ENCODE data around the gene PRKX.
"Not testable (repeated sequence)": the region's sequence is repeated elsewhere in the genome, so short reads cannot be mapped to it uniquely, and the experiment has no call there.

The PRKX gene

DNA sequence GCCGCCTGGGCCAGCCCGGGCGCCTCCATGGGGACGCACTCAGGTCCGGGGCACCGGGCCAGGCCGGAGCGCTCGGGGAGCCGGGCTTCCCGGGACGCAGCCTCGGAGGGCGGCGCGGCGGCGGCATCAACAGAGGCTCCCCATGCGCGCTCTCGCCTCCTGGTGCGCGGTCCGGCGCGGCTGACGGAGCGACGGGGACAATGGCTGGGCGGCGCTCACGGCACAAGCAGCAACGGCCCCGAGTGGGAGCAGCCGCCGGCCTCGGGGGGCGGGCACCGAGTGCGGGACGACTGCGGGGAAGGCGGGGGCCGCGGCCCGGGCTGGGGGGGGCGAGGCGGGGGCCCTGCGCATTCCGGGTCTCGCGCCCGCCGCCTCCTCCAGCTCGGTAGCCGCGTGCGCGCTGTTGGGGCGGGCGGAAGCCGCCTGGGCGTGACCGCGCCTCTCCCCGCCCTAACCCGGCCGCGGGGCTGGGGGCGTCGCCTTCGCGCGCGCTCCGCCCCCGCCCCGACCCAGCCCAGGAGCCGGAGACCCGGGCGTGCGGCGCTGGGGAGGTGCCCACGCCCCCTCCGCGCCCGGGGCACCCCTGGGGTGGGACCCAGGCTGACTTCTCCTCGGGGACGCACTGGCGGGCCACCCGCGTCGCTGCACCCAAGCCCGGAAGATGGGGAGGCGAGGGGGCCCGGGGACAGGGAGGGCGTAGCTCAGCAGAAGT lies at the start of gene PRKX:
Gene PRKX (minus strand): TSS at position 425 of the 712 bp plus-strand sequence. CDS start 396 bp downstream, at position 29.
- H3K27ac ChIP-seq (ENCODE audit: low read length): no peak within 1 kb of the TSS
- peak within 1 kb of the TSS in 1 of 2 donors; percentile 22 for H3K9ac ChIP-seq (ENCODE audit: low read length in 2 of 2)
- H3K4me3 ChIP-seq (ENCODE audit: low read length in 2 of 2): peak within 1 kb of the TSS; percentile 63 to 71
- no peaks in the 10 kb centered on the region for H3K4me1 ChIP-seq (ENCODE audit: control insufficient read depth, insufficient read depth, low read length)
- H3K9me3 ChIP-seq (ENCODE audit: control insufficient read depth in 2 of 2, low read length in 2 of 2): no peaks in the 10 kb centered on the region
- peaks cover 0 to 2% of the 10 kb centered on the region in 2 donors for H3K27me3 ChIP-seq (ENCODE audit: control insufficient read depth in 1 of 2, insufficient read depth in 2 of 2, low read length in 2 of 2)
- H3K36me3 ChIP-seq (ENCODE audit: control insufficient read depth in 2 of 2, insufficient read depth in 2 of 2, low read length in 2 of 2): no peaks in the 10 kb centered on the region

DNA sequence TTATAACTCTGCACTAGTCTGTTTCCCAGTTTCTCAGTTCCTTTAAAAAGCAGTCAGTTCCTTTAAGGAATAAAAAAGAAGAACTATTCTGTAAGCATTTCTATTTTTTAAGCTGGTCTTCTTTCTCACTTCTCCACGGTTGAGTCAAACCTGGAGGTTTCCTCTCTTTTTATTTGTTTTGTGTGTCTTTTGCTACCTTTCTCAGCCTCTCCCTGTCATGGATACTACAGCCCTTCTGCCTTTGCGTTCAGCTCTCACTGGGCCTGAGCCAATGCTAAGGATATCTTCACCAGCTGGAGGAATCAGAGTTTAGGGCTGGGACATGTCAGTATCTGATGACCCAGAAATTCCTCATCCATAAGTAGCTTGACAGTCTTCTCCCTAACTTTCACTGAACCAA lies 49.7 kb upstream of the PRKX start:
- no peaks in the 10 kb centered on the region for H3K36me3 ChIP-seq (ENCODE audit: control insufficient read depth in 2 of 2, insufficient read depth in 2 of 2, low read length in 2 of 2)
- H3K27ac ChIP-seq (ENCODE audit: low read length): no peak overlapping the region
- no peak overlapping the region for H3K4me3 ChIP-seq (ENCODE audit: low read length in 2 of 2)
- H3K4me1 ChIP-seq (ENCODE audit: control insufficient read depth, insufficient read depth, low read length): no peaks in the 10 kb centered on the region
- H3K9ac ChIP-seq (ENCODE audit: low read length in 2 of 2): no peak overlapping the region
- no peaks in the 10 kb centered on the region for H3K27me3 ChIP-seq (ENCODE audit: control insufficient read depth in 1 of 2, insufficient read depth in 2 of 2, low read length in 2 of 2)
- H3K9me3 ChIP-seq (ENCODE audit: control insufficient read depth in 2 of 2, low read length in 2 of 2): no peaks in the 10 kb centered on the region

DNA sequence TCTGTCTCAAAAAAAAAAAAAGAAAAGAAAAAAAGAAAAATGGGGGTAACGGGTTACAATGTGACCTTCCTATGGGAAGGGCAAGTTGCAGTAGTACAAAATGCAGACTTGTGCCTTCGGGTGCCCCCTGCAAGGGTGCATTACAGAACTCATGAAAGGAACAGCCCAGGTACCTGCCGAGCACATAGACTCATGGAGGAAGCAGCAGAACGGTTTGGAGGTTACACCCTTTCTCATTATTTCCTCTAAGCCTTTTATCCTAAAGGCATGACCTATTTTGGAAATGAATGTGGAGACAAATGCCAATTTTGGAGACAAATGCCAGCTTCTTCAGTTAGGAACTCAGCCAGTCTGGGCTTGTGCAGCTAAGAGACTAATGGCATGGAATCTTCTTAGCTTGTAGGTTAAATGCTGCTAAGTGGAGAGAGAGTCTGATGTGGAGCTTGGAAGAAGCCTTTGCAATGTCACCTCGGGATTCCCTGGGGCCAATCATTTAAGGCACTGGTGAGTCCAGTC lies 44.1 kb upstream of the PRKX start:
- Histone ChIP-seq H3K9ac (ENCODE audit: low read length in 2 of 2) (no peak overlapping the region), H3K36me3 (ENCODE audit: control insufficient read depth in 2 of 2, insufficient read depth in 2 of 2, low read length in 2 of 2) (no peaks in the 10 kb centered on the region), H3K27ac (ENCODE audit: low read length) (no peak overlapping the region), H3K27me3 (ENCODE audit: control insufficient read depth in 1 of 2, insufficient read depth in 2 of 2, low read length in 2 of 2) (no peaks in the 10 kb centered on the region), H3K4me1 (ENCODE audit: control insufficient read depth, insufficient read depth, low read length) (no peaks in the 10 kb centered on the region), H3K9me3 (ENCODE audit: control insufficient read depth in 2 of 2, low read length in 2 of 2) (no peaks in the 10 kb centered on the region), H3K4me3 (ENCODE audit: low read length in 2 of 2) (no peak overlapping the region)

DNA sequence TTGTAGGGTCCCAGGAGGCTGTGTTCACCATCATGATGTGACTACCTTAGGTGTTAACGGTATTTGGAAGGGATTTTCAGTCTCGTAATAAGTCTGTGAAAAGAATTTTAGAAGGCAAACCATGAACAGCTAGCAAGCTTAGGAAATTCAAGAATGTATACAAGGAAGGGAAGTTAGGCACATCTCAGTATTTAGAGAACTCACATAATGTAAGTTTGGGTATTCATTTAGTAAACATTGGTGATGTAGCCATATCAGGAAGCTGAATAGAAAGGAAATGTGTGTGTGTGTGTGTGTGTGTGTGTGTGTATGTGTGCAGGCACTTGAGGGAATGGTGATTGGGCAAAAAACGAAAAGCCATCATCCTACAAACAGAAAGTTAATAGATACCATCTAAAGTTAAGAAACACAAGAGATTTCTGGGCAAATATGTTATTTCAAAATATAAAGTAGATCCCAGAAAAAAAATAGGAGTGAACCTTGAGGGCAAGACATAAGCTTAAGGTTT lies 34.7 kb upstream of the PRKX start:
- H3K9me3 ChIP-seq (ENCODE audit: control insufficient read depth in 2 of 2, low read length in 2 of 2): no peaks in the 10 kb centered on the region
- no peak overlapping the region for H3K4me3 ChIP-seq (ENCODE audit: low read length in 2 of 2)
- H3K9ac ChIP-seq (ENCODE audit: low read length in 2 of 2): no peak overlapping the region
- H3K27me3 ChIP-seq (ENCODE audit: control insufficient read depth in 1 of 2, insufficient read depth in 2 of 2, low read length in 2 of 2): peaks cover 0 to 2% of the 10 kb centered on the region in 2 donors
- H3K27ac ChIP-seq (ENCODE audit: low read length): no peak overlapping the region
- H3K36me3 ChIP-seq (ENCODE audit: control insufficient read depth in 2 of 2, insufficient read depth in 2 of 2, low read length in 2 of 2): no peaks in the 10 kb centered on the region
- no peaks in the 10 kb centered on the region for H3K4me1 ChIP-seq (ENCODE audit: control insufficient read depth, insufficient read depth, low read length)

DNA sequence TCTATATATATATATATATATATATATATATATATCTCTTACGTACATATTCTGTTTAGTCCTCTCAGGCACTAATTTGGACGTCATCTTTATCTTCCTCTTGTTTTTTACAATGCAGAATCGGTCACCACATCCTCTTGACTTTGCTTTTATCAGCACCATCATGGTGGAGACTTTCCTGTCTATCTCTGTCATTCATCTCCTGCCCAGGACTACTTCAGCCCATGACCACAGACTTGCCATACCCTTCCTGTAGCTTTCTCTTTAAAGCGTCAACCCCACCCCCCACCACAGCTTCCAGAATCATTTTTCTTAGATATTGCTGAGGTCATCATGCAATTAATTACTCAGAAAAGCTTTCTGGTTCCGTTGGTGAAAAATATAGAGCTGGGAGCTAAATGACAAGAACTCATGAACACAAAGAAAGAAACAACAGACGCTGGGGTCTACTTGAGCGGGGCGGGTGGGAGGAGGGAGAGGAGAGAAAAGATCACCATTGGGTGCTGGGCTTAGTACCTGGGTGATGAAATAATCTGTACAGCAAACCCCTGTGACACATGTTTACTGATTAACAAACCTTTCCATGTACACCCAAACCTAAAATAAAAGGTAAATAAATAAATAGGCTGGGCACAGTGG lies 30.5 kb upstream of the PRKX start:
- H3K4me1 ChIP-seq (ENCODE audit: control insufficient read depth, insufficient read depth, low read length): no peaks in the 10 kb centered on the region
- H3K4me3 ChIP-seq (ENCODE audit: low read length in 2 of 2): no peak overlapping the region
- H3K27ac ChIP-seq (ENCODE audit: low read length): no peak overlapping the region
- H3K36me3 ChIP-seq (ENCODE audit: control insufficient read depth in 2 of 2, insufficient read depth in 2 of 2, low read length in 2 of 2): no peaks in the 10 kb centered on the region
- peaks cover 0 to 2% of the 10 kb centered on the region in 2 donors for H3K27me3 ChIP-seq (ENCODE audit: control insufficient read depth in 1 of 2, insufficient read depth in 2 of 2, low read length in 2 of 2)
- no peak overlapping the region for H3K9ac ChIP-seq (ENCODE audit: low read length in 2 of 2)
- H3K9me3 ChIP-seq (ENCODE audit: control insufficient read depth in 2 of 2, low read length in 2 of 2): peaks cover 0 to 5% of the 10 kb centered on the region in 2 donors

DNA sequence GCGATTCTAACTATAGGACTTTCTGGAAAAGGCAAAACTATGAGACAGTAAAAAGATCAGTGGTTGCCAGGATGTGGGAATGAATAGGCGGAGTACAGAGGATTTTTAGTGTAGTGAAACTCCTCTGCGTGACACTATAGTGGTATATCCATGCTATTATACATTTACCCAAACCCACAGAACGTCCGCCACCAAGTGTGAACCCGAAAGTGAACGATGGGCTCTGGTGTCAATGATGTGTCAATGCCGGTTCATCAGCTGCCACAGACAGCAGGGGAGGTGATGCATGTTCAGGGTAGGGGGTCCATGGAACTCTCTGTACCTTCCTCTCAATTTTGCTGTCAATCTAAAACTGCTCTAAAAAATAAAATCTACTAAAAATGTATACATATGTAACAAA lies 27.5 kb upstream of the PRKX start:
- not testable (repeated sequence) for H3K9me3 ChIP-seq (ENCODE audit: control insufficient read depth in 2 of 2, low read length in 2 of 2); H3K27me3 ChIP-seq (ENCODE audit: control insufficient read depth in 1 of 2, insufficient read depth in 2 of 2, low read length in 2 of 2); H3K9ac ChIP-seq (ENCODE audit: low read length in 2 of 2); H3K36me3 ChIP-seq (ENCODE audit: control insufficient read depth in 2 of 2, insufficient read depth in 2 of 2, low read length in 2 of 2); H3K4me3 ChIP-seq (ENCODE audit: low read length in 2 of 2); H3K27ac ChIP-seq (ENCODE audit: low read length); H3K4me1 ChIP-seq (ENCODE audit: control insufficient read depth, insufficient read depth, low read length)

DNA sequence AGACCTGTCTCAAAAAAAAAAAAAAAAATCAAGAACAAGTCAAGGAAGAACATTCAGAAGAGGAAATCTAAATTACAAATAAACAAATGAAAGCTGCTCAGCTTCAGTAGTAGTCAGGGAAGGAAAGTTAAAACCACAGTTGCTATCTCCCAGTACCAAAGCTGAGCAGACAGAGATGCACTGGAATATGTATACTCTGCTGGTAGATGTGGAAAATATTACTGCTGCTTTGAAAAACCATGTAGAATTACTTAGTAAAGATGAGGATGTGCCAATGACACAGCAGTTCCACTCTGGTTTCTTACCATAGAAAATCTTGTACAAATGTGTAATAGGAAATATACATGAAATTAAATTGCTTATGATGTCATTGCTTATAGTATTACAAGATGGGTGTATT lies 25.1 kb upstream of the PRKX start:
- no peak overlapping the region for H3K4me3 ChIP-seq (ENCODE audit: low read length in 2 of 2)
- no peak overlapping the region for H3K27ac ChIP-seq (ENCODE audit: low read length)
- no peaks in the 10 kb centered on the region for H3K36me3 ChIP-seq (ENCODE audit: control insufficient read depth in 2 of 2, insufficient read depth in 2 of 2, low read length in 2 of 2)
- peaks cover 0 to 4% of the 10 kb centered on the region in 2 donors for H3K27me3 ChIP-seq (ENCODE audit: control insufficient read depth in 1 of 2, insufficient read depth in 2 of 2, low read length in 2 of 2)
- no peaks in the 10 kb centered on the region for H3K4me1 ChIP-seq (ENCODE audit: control insufficient read depth, insufficient read depth, low read length)
- peaks cover 0 to 5% of the 10 kb centered on the region in 2 donors for H3K9me3 ChIP-seq (ENCODE audit: control insufficient read depth in 2 of 2, low read length in 2 of 2)
- no peak overlapping the region for H3K9ac ChIP-seq (ENCODE audit: low read length in 2 of 2)

DNA sequence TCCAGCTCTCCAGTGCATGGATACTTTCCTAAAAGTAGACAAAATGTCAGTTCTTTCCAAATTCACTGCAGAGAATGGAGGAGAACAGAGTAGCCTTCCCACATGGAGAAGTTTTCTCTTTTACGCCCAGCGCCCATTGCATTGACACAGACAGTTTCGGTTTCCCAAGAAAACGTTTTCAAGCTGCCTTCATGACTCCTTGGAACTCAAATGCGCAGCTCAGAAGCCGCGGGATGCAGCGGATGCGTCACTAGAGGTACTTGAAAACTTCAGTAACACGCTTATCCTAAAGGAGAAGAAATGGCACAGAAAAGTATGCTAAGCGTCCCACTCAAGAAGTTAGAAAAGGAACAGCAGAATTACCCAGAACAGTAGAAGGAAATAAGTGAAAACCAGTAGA lies 23.1 kb upstream of the PRKX start:
- not testable (repeated sequence) for H3K27ac ChIP-seq (ENCODE audit: low read length); H3K36me3 ChIP-seq (ENCODE audit: control insufficient read depth in 2 of 2, insufficient read depth in 2 of 2, low read length in 2 of 2); H3K9ac ChIP-seq (ENCODE audit: low read length in 2 of 2); H3K4me1 ChIP-seq (ENCODE audit: control insufficient read depth, insufficient read depth, low read length); H3K27me3 ChIP-seq (ENCODE audit: control insufficient read depth in 1 of 2, insufficient read depth in 2 of 2, low read length in 2 of 2); H3K4me3 ChIP-seq (ENCODE audit: low read length in 2 of 2); H3K9me3 ChIP-seq (ENCODE audit: control insufficient read depth in 2 of 2, low read length in 2 of 2)

DNA sequence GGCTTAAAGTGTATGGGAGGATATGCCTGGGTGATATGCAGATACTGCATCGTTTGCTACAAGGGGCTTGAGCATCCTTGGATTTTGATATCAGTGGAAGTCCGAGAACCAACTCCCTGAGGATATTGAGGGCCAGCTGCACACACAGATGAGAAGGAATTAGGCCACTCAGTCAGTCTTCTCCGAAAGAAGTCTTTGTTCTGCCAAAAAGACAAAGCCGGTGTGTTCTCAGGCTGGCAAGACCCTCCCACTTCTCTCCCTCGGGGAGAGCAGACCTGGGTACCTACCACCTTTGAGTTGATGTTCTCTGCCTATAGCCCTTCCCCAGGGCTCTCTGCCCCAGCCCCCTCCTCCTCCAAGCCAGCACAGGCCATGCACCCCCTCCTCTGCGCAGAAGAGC lies 22.4 kb upstream of the PRKX start:
- not testable (repeated sequence) for H3K27me3 ChIP-seq (ENCODE audit: control insufficient read depth in 1 of 2, insufficient read depth in 2 of 2, low read length in 2 of 2); H3K4me1 ChIP-seq (ENCODE audit: control insufficient read depth, insufficient read depth, low read length); H3K27ac ChIP-seq (ENCODE audit: low read length); H3K36me3 ChIP-seq (ENCODE audit: control insufficient read depth in 2 of 2, insufficient read depth in 2 of 2, low read length in 2 of 2); H3K4me3 ChIP-seq (ENCODE audit: low read length in 2 of 2); H3K9me3 ChIP-seq (ENCODE audit: control insufficient read depth in 2 of 2, low read length in 2 of 2); H3K9ac ChIP-seq (ENCODE audit: low read length in 2 of 2)

DNA sequence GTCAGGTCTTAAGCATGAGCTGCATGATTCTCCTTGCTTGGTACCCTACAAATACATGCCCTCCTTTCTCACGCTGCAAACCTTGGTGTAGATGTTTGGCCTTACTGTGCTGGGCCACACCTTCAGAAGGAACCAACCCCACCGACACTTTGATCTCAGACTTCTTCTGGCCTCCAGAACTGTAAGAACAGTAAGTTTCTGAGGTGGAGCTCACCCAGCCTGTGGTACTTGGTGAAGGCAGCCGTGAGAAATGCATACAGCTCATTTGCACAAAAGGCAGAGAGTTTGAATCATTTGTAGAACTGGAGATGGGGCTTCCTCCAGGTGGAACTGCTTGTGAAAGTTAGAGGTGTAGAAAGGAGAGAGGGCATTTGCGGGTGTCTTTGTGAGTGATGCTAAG lies 21.0 kb upstream of the PRKX start:
- not testable (repeated sequence) for H3K27ac ChIP-seq (ENCODE audit: low read length); H3K9me3 ChIP-seq (ENCODE audit: control insufficient read depth in 2 of 2, low read length in 2 of 2); H3K9ac ChIP-seq (ENCODE audit: low read length in 2 of 2); H3K27me3 ChIP-seq (ENCODE audit: control insufficient read depth in 1 of 2, insufficient read depth in 2 of 2, low read length in 2 of 2); H3K36me3 ChIP-seq (ENCODE audit: control insufficient read depth in 2 of 2, insufficient read depth in 2 of 2, low read length in 2 of 2); H3K4me1 ChIP-seq (ENCODE audit: control insufficient read depth, insufficient read depth, low read length); H3K4me3 ChIP-seq (ENCODE audit: low read length in 2 of 2)

DNA sequence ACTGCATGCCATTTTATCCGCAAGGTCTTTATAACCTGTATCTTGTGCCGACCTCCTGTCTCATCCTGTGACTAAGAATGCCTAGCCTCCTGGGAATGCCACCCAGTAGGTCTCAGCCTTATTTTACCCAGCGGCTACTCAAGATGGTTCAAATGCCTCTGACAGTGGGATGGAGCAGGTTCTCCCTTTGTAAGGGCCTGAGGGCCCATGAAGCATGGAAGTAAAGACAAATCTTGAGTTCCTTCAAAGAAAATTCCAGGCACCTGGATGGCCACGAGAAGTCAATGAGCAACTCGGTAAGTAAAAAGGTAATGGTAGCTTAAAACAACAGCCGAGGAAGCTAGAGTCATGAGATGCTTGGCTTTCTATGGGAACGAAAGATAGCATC lies 19.6 kb upstream of the PRKX start:
- H3K4me3 ChIP-seq (ENCODE audit: low read length in 2 of 2): no peak overlapping the region
- no peaks in the 10 kb centered on the region for H3K36me3 ChIP-seq (ENCODE audit: control insufficient read depth in 2 of 2, insufficient read depth in 2 of 2, low read length in 2 of 2)
- H3K27ac ChIP-seq (ENCODE audit: low read length): no peak overlapping the region
- peaks cover 0 to 6% of the 10 kb centered on the region in 2 donors for H3K27me3 ChIP-seq (ENCODE audit: control insufficient read depth in 1 of 2, insufficient read depth in 2 of 2, low read length in 2 of 2)
- H3K9me3 ChIP-seq (ENCODE audit: control insufficient read depth in 2 of 2, low read length in 2 of 2): no peaks in the 10 kb centered on the region
- H3K9ac ChIP-seq (ENCODE audit: low read length in 2 of 2): no peak overlapping the region
- no peaks in the 10 kb centered on the region for H3K4me1 ChIP-seq (ENCODE audit: control insufficient read depth, insufficient read depth, low read length)

Measured in stomach smooth muscle (tissue), 2 donors.